CD4-positive, alpha-beta T cell treated with Interferon alpha-2 for 1 hour (primary cell): ENCODE measurements around the gene NRSN2.

Source experiments
- DNase-seq, 2 donors: peaks; one replicate each; pipeline ENCODE4 v3.0.0-alpha.2; 2020 to 2022

NRSN2 gene

GRCh38 chr20:397432-398237 lies 50.7 kb downstream of the NRSN2 start:
- DNase-seq: no peak

GRCh38 chr20:399182-399707 lies 52.3 kb downstream of the NRSN2 start:
- DNase-seq: no peak

- no peak for DNase-seq
These were observed 53.2 kb downstream of the NRSN2 start for GRCh38 chr20:400128-400453.

- DNase-seq: no peak
These were observed 53.8 kb downstream of the NRSN2 start for GRCh38 chr20:400454-401275.

GRCh38 chr20:401682-402495 lies 55.0 kb downstream of the NRSN2 start:
- no peak for DNase-seq

- DNase-seq: no peak
These were observed 55.6 kb downstream of the NRSN2 start for GRCh38 chr20:402496-402885.

- DNase-seq: no peak
These were observed 56.1 kb downstream of the NRSN2 start for GRCh38 chr20:402898-403581.

- no peak for DNase-seq
These were observed 56.7 kb downstream of the NRSN2 start for GRCh38 chr20:403582-403957.

- DNase-seq: no peak
These were observed 57.2 kb downstream of the NRSN2 start for GRCh38 chr20:404088-404487.
